ENCODE results near the gene METTL2B.

DNA sequence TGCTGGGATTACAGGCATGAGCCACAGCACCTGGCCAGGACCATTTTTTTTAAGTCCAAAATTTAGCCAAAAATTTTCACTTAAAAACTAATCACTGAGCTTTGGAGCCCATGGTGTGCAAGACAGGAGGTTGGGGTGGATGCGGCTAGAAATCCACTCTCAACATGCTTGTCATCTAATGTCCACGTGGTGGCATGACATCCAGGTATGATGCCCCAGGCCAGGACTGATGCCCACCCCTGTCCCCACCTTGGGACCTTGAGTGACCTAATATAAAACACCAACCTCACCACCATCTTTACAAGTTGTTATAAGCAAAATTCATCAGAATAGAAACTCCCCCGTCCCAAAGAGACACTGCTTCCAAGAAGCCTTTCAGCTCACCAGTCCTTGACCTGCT is 46.3 kb upstream of the METTL2B start:
- TF ChIP-seq, protein P1, sequence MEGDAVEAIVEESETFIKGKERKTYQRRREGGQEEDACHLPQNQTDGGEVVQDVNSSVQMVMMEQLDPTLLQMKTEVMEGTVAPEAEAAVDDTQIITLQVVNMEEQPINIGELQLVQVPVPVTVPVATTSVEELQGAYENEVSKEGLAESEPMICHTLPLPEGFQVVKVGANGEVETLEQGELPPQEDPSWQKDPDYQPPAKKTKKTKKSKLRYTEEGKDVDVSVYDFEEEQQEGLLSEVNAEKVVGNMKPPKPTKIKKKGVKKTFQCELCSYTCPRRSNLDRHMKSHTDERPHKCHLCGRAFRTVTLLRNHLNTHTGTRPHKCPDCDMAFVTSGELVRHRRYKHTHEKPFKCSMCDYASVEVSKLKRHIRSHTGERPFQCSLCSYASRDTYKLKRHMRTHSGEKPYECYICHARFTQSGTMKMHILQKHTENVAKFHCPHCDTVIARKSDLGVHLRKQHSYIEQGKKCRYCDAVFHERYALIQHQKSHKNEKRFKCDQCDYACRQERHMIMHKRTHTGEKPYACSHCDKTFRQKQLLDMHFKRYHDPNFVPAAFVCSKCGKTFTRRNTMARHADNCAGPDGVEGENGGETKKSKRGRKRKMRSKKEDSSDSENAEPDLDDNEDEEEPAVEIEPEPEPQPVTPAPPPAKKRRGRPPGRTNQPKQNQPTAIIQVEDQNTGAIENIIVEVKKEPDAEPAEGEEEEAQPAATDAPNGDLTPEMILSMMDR (conservative IDR thresholded peaks at IDR 0.05): no peak; the same call in 1 of the 2 replicates
- no peak for TF ChIP-seq ZFX (IDR thresholded peaks at IDR 0.05)
